Lower lobe of right lung (tissue), 2 donors: Measurements from ENCODE around the gene KCNQ1. TPM values are rescaled to one million over a fixed set of nuclear protein-coding genes. Genes with fewer than 3 reads are reported as not detected.
A peak's percentile ranks its signal among the peaks of the same experiment; 100 is the strongest.

Source experiments
- ATAC-seq, 2 donors: fragments of 200-7000 bp; cut with Tn5 transposase; one replicate each; pipeline ENCODE4 v1.9.1; 2020 to 2022; ENCODE audit warnings: mild to moderate bottlenecking in 2 of 2, moderate library complexity in 2 of 2
- DNase-seq: peaks from one replicate; pipeline ENCODE4 v3.0.0-alpha.2; 2020
- H3K27ac ChIP-seq: fragments of 200-600 bp; one replicate; pipeline ENCODE4 v1.8.0; 2022
- H3K27me3 ChIP-seq: fragments of 200-600 bp; one replicate; pipeline ENCODE4 v1.8.0; 2022; ENCODE audit warnings: low read depth
- H3K36me3 ChIP-seq: fragments of 200-600 bp; one replicate; pipeline ENCODE4 v1.8.0; 2022; ENCODE audit warnings: mild to moderate bottlenecking
- H3K4me1 ChIP-seq: fragments of 200-600 bp; one replicate; pipeline ENCODE4 v1.8.0; 2022
- H3K4me3 ChIP-seq: fragments of 200-600 bp; one replicate; pipeline ENCODE4 v1.8.0; 2022; ENCODE audit warnings: mild to moderate bottlenecking
- H3K9me3 ChIP-seq: fragments of 200-600 bp; one replicate; pipeline ENCODE4 v1.8.0; 2022
- CTCF ChIP-seq: fragments of 200-600 bp; IDR thresholded peaks from one replicate; pipeline ENCODE4 v1.8.0; 2022; ENCODE audit warnings: antibody characterized with exemption, mild to moderate bottlenecking
- intact Hi-C: fragments of 100-400 bp; cut with DNase I; formaldehyde crosslinking; loops from one replicate; pipeline ENCODE4 v1.11.0; 2022
- total RNA-seq: library from RNA; stranded (reverse); fragmentation: NEBNext Ultra II Directional; extraction: Animal tissue kit (Norgen Biotek cat#: 25700); gene quantifications from one replicate; pipeline ENCODE4 v1.2.1, GENCODE V29; 2021
- donor health status: DM: no; HTN: yes; CAD: no; lungs with severe emphysema.

The KCNQ1 gene
- total RNA-seq, 1 donor from 2014 or later = 51.0 TPM

- Histone ChIP-seq H3K4me1 (no peaks in the 10 kb centered on the region), H3K4me3 (no peak overlapping the region), H3K36me3 (no peaks in the 10 kb centered on the region), H3K27ac (no peak overlapping the region), H3K9me3 (no peaks in the 10 kb centered on the region), H3K27me3 (no peaks in the 10 kb centered on the region)
- DNase-seq (peak; percentile 31), ATAC-seq (no peak)
- intact Hi-C loops = no loop called here
- TF ChIP-seq CTCF = no peak
Measured at GRCh38 chr11:2540992-2541680, 96.3 kb downstream of the KCNQ1 start.

GRCh38 chr11:2541881-2542361, 97.1 kb downstream of the KCNQ1 start:
- peak; percentile 18 for DNase-seq
- Histone ChIP-seq H3K27ac (no peak overlapping the region), H3K36me3 (no peaks in the 10 kb centered on the region), H3K4me3 (no peak overlapping the region), H3K9me3 (no peaks in the 10 kb centered on the region), H3K4me1 (no peaks in the 10 kb centered on the region), H3K27me3 (no peaks in the 10 kb centered on the region)
- intact Hi-C loops = no loop called here
- TF ChIP-seq CTCF = no peak
- peak in 1 of 2 donors; percentile 14 for ATAC-seq

- no peak for TF ChIP-seq CTCF
- no peak overlapping the region for H3K27ac ChIP-seq
- no peaks in the 10 kb centered on the region for H3K4me1 ChIP-seq
- DNase-seq = no peak
- H3K27me3 ChIP-seq = no peaks in the 10 kb centered on the region
- no peaks in the 10 kb centered on the region for H3K9me3 ChIP-seq
- ATAC-seq = no peak
- intact Hi-C loops = no loop called here
- H3K4me3 ChIP-seq = no peak overlapping the region
- H3K36me3 ChIP-seq = no peaks in the 10 kb centered on the region
Measured at GRCh38 chr11:2542406-2542805, 97.6 kb downstream of the KCNQ1 start.

GRCh38 chr11:2547806-2548205, 103.0 kb downstream of the KCNQ1 start:
- peak; percentile 23 for DNase-seq
- intact Hi-C loops = no loop called here

GRCh38 chr11:2548596-2548995, 103.8 kb downstream of the KCNQ1 start:
- intact Hi-C loops = no loop called here
- Histone ChIP-seq H3K4me1 (no peaks in the 10 kb centered on the region), H3K27ac (no peak overlapping the region), H3K9me3 (no peaks in the 10 kb centered on the region), H3K4me3 (no peak overlapping the region), H3K27me3 (no peaks in the 10 kb centered on the region), H3K36me3 (no peaks in the 10 kb centered on the region)
- ATAC-seq (no peak), DNase-seq (peak; percentile 16)
- TF ChIP-seq CTCF = no peak

More at GRCh38 chr11:2547806-2548205, 103.0 kb downstream of the KCNQ1 start:
- Histone ChIP-seq H3K27me3 (no peaks in the 10 kb centered on the region), H3K4me3 (no peak overlapping the region), H3K27ac (no peak overlapping the region), H3K36me3 (no peaks in the 10 kb centered on the region), H3K4me1 (no peaks in the 10 kb centered on the region), H3K9me3 (no peaks in the 10 kb centered on the region)
- peak in 1 of 2 donors; percentile 11 for ATAC-seq
- no peak for TF ChIP-seq CTCF
